Right lobe of liver (tissue), 6 donors: ENCODE data around the gene SPOCD1. TPM values are rescaled to one million over a fixed set of nuclear protein-coding genes. Genes with fewer than 3 reads are reported as not detected.

Experiments
- ATAC-seq, 4 donors: fragments of 200-7000 bp; cut with Tn5 transposase; one replicate each; pipeline ENCODE4 v1.9.1; 2020; ENCODE audit warnings: mild to moderate bottlenecking in 4 of 4, moderate library complexity in 4 of 4
- DNase-seq, 3 donors: peaks; one replicate each; pipeline ENCODE4 v3.0.0-alpha.2; 2020
- H3K27ac ChIP-seq, 3 donors: fragments of 200-600 bp; one replicate each; pipeline ENCODE4 v1.8.0; 2022
- H3K27me3 ChIP-seq, 2 donors: fragments of 200-600 bp; one replicate each; pipeline ENCODE4 v1.8.0; 2022
- H3K36me3 ChIP-seq, 4 donors: fragments of 200-600 bp; sonication (generic) in 1 of 4; one replicate each; pipeline versions ENCODE4 v1.5.1 to v1.8.0; 2017 to 2022; ENCODE audit warnings: control low read depth in 1 of 4
- H3K4me1 ChIP-seq, 4 donors: fragments of 200-600 bp; sonication (generic) in 1 of 4; one replicate each; pipeline versions ENCODE4 v1.5.1 to v1.8.0; 2017 to 2022; ENCODE audit warnings: control low read depth in 1 of 4
- H3K4me3 ChIP-seq, 3 donors: fragments of 200-600 bp; one replicate each; pipeline ENCODE4 v1.8.0; 2022
- H3K9me3 ChIP-seq, 4 donors: fragments of 200-600 bp; sonication (generic) in 1 of 4; one replicate each; pipeline versions ENCODE4 v1.5.1 to v1.8.0; 2017 to 2022; ENCODE audit warnings: control low read depth in 1 of 4
- POLR2A ChIP-seq: fragments of 450-650 bp; IDR thresholded peaks from one replicate; pipeline ENCODE4 v1.6.1; 2017; ENCODE audit warnings: antibody characterized with exemption, mild to moderate bottlenecking
- WGBS: methylation state at CpG from one replicate; pipeline ENCODE4 v1.1.6; 2018; ENCODE audit warnings: low coverage, low lambda C conversion rate; ENCODE audit not compliant: insufficient coverage; ENCODE audit errors: missing lambda C conversion rate; 5-methylcytosine and 5-hydroxymethylcytosine counted together
- intact Hi-C, 2 donors: fragments of 100-400 bp; cut with DNase I; formaldehyde crosslinking; loops; one replicate each; pipeline versions ENCODE4 v1.11.2 to v1.14.1; 2022
- total RNA-seq, 6 experiments: library from RNA; depleted of rRNA in 2 of 6; stranded (reverse); fragments of >200 nt in 2 of 6; fragmentation: NEBNext Ultra II Directional in 3 of 6; extraction: Animal tissue kit (Norgen Biotek cat#: 25700) in 3 of 6; gene quantifications; one replicate each; pipeline versions ENCODE4 v1.1.0 to v1.2.4, GENCODE V29; 2016 to 2023
- TF ChIP-seq, protein P1 (sequence below), 4 donors: fragments of 200-600 bp in 3 of 4; fragments of 450-650 bp in 1 of 4; IDR thresholded peaks; one replicate each; pipeline versions ENCODE4 v1.5.1 to v1.8.0; 2016 to 2022; ENCODE audit warnings: antibody characterized with exemption in 4 of 4, mild to moderate bottlenecking in 2 of 4
- donor health status: DM: no; HTN: yes; CAD: no.
- donor health status: DM: no; HTN: no; CAD: no.
- donor health status: DM: no; HTN: no; CAD: no.
- donor health status: DM: no; HTN: yes; CAD: no.
- donor health status: DM: no; HTN: yes; CAD: no.

Gene SPOCD1
- total RNA-seq, 6 experiments from 2014 or later = 0.15 to 0.74 (median 0.36) TPM; not detected in 2

DNA sequence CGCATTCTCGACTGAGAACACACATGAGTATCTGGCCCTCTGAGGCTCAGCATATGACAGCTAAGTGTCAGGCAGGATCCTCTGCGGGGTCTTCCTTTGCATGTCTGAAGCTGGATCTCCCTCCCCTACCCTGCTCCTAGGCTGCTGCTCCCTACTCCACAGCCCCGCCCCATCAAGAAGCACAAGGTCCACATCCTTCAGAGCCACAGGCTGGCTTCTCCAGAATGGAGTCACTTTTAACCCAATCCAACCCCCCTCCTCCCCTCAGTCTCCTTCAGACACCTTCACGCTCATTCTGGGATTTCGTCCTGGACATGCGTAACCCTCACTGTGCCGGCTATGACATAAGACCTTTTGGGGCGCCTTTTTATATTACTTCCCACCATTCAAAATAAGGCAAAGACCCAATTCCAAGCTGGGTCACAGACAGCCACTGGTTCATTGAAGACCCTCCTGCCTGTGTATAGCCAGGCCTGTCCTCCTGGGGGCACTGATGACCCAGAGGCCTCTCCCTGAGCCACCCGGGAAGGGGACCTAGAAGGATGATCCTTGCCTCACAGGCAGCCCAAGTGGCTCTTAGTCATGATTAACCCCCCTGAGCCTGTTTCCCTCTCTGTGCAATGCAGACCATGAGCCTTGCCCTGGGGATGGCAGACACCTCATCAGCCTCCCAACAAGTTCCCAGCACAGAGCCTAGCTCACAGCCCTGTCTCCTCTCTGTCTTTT, 56.4 kb downstream of the SPOCD1 start:
- H3K9me3 ChIP-seq = no peaks in the 10 kb centered on the region
- DNase-seq (no peak), ATAC-seq (no peak)
- peaks cover 4 to 13% of the 10 kb centered on the region in 2 donors for H3K27me3 ChIP-seq
- H3K4me3 ChIP-seq = no peak overlapping the region
- peaks cover 0 to 15% (median 0%) of the 10 kb centered on the region in 4 donors for H3K4me1 ChIP-seq
- no peak for TF ChIP-seq POLR2A
- TF ChIP-seq, protein P1, sequence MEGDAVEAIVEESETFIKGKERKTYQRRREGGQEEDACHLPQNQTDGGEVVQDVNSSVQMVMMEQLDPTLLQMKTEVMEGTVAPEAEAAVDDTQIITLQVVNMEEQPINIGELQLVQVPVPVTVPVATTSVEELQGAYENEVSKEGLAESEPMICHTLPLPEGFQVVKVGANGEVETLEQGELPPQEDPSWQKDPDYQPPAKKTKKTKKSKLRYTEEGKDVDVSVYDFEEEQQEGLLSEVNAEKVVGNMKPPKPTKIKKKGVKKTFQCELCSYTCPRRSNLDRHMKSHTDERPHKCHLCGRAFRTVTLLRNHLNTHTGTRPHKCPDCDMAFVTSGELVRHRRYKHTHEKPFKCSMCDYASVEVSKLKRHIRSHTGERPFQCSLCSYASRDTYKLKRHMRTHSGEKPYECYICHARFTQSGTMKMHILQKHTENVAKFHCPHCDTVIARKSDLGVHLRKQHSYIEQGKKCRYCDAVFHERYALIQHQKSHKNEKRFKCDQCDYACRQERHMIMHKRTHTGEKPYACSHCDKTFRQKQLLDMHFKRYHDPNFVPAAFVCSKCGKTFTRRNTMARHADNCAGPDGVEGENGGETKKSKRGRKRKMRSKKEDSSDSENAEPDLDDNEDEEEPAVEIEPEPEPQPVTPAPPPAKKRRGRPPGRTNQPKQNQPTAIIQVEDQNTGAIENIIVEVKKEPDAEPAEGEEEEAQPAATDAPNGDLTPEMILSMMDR (IDR thresholded peaks at IDR 0.05) = no peak
- WGBS = 86% methylated on average over 7 of the region's 10 CpGs
- no peak overlapping the region for H3K27ac ChIP-seq
- H3K36me3 ChIP-seq = no peaks in the 10 kb centered on the region
- intact Hi-C loops = no loop called here

DNA sequence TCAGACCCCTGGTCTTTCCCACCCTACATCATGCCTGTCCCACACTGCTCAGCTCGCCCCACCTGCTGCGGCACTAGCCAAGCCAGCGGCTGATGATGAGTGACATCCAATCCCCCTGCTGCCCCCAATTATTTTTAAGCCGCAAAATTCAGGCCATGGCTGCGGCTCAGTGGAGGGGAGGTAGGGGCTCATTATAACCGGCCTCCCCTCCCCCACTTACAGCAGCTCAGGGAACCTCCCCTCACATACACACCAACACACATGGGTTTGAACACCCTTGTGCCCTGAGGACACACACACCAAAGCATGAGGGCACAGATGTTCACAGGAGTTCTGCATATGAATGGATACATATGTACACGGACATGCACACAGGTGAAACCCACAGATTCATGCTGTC, 57.0 kb downstream of the SPOCD1 start:
- Histone ChIP-seq H3K4me1 (peaks cover 0 to 19% (median 3%) of the 10 kb centered on the region in 4 donors), H3K4me3 (no peak overlapping the region)

DNA sequence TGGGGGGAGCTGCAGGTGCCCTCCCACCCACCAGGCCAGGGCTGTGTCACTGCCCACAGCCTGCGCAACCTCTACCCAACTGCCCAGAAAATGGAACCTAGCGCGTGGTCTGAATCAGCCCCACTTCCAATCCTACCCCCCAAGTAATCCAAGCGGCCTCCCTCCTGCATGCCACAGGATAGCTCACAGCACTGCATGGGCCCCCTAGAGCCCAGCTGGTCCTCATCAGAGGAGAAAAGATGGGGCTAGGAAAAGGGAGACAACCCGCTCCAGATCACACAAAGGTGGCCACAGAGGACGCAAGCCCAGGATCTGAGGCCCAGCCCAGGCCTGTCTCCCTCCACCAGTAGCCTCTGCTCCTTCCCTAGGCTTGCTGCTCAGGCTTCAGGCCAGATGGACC, 57.8 kb downstream of the SPOCD1 start:
- ATAC-seq (no peak), DNase-seq (no peak)
- Histone ChIP-seq H3K4me1 (peaks cover 0 to 24% (median 6%) of the 10 kb centered on the region in 4 donors), H3K27me3 (peaks cover 4 to 12% of the 10 kb centered on the region in 2 donors), H3K36me3 (no peaks in the 10 kb centered on the region), H3K27ac (no peak overlapping the region), H3K4me3 (no peak overlapping the region), H3K9me3 (no peaks in the 10 kb centered on the region)
- no peak for TF ChIP-seq POLR2A
- TF ChIP-seq, protein P1 (IDR thresholded peaks at IDR 0.05) = no peak
- no CpG with 5 or more reads among the region's 6 CpGs for WGBS
- intact Hi-C loops = no loop called here

More for the DNA sequence above, 57.0 kb downstream of the SPOCD1 start:
- TF ChIP-seq, protein P1 (IDR thresholded peaks at IDR 0.05) = no peak
- no peak for TF ChIP-seq POLR2A
- no peak for ATAC-seq
- H3K36me3 ChIP-seq = no peaks in the 10 kb centered on the region
- DNase-seq = no peak
- WGBS = 92% methylated on average over 5 of the region's 7 CpGs
- H3K27me3 ChIP-seq = peaks cover 4 to 12% of the 10 kb centered on the region in 2 donors
- no peaks in the 10 kb centered on the region for H3K9me3 ChIP-seq
- intact Hi-C loops = no loop called here
- H3K27ac ChIP-seq = no peak overlapping the region

DNA sequence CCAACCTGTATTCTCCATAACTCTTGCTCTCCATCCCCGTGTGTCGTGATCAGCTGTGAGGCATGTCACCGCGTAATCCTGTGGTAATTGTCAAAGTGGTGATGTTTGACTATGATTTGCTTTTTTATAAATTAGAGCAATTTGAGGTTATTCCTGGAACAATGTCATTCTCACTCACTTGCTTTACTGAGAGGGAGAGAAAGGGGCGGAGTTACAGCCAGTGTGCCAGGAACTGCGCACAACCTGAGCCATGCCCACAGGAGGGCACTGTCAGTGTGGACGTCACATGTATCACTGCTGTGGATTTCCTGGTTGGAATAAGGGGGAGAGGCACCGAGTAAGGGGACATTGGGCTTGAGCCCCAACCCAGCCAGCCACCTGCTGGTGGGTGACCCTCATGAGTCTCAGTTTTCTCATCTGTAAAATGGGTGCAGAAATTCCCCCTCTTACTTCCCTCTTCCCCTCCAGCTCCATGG, 58.6 kb downstream of the SPOCD1 start:
- 88% methylated on average over 5 of the region's 8 CpGs for WGBS
- Histone ChIP-seq H3K36me3 (no peaks in the 10 kb centered on the region), H3K4me3 (no peak overlapping the region), H3K9me3 (no peaks in the 10 kb centered on the region), H3K27ac (no peak overlapping the region), H3K4me1 (peaks cover 0 to 21% (median 6%) of the 10 kb centered on the region in 4 donors), H3K27me3 (peaks cover 1 to 9% of the 10 kb centered on the region in 2 donors)
- intact Hi-C loops = no loop called here
- TF ChIP-seq POLR2A = no peak
- TF ChIP-seq, protein P1 (IDR thresholded peaks at IDR 0.05) = no peak
- DNase-seq (no peak), ATAC-seq (no peak)
